ENCODE measurements around the gene NDRG2. TPM values are rescaled to one million over a fixed set of nuclear protein-coding genes. Genes with fewer than 3 reads are reported as not detected.

The NDRG2 gene
- total RNA-seq, 1 donor from 2014 or later, result 2.1 TPM

DNA sequence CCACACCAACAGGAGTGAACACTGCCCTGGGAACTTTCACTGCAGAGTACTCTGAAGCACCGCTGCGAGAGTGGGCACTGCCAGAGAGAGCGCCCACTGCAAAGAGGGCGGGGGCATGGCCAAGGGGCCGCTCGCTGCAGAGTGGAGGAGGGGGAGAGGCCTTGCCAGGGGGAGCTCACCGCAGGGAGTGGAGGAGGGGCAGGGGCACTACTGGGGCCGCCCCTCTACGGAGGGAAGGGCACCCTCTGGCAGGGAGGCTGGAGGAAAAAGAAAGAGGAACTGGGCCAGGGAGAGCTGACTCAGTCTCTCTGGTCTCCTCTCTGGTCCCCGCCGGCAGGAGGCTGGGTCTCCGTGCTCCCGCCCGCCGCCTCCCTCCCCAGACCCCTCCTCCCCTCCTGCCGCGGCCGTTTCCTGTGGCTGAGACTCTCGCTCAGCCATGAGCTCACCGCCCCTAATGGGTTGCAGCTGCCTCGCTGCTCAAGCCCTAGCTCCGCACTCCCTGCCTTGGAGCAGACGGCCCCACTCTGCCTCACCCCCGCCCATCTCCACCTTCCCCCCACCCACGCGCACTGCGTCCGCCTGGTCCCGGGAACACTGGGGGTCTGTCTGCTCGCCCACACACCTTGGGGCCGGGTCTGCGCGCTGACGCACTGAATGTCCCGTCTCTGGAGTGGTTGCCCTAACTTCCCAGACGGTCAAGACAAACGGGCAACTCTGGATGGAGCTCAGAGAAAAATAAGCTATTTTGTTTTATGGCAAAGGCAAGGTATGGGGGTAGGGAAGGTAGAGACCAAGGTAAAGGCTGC lies 46.6 kb upstream of the NDRG2 start:
- ATAC-seq (ENCODE audit: low read depth), result peak; percentile 72
- H3K27me3 Mint-ChIP-seq, result peaks cover 11% of the 10 kb centered on the region
- H3K9me3 Mint-ChIP-seq, result no peaks in the 10 kb centered on the region
- POLR2A ChIA-PET, result interaction anchor here (0.6 to 2.6 kb wide), 8 partner anchors 16 to 522 kb away, joined by 3 to 21 read pairs (median 4); partner anchors contain the start of gene TMEM253
- TF ChIP-seq, protein P1, sequence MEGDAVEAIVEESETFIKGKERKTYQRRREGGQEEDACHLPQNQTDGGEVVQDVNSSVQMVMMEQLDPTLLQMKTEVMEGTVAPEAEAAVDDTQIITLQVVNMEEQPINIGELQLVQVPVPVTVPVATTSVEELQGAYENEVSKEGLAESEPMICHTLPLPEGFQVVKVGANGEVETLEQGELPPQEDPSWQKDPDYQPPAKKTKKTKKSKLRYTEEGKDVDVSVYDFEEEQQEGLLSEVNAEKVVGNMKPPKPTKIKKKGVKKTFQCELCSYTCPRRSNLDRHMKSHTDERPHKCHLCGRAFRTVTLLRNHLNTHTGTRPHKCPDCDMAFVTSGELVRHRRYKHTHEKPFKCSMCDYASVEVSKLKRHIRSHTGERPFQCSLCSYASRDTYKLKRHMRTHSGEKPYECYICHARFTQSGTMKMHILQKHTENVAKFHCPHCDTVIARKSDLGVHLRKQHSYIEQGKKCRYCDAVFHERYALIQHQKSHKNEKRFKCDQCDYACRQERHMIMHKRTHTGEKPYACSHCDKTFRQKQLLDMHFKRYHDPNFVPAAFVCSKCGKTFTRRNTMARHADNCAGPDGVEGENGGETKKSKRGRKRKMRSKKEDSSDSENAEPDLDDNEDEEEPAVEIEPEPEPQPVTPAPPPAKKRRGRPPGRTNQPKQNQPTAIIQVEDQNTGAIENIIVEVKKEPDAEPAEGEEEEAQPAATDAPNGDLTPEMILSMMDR (IDR thresholded peaks at IDR 0.05), result no peak
- H3K36me3 Mint-ChIP-seq (ENCODE audit: low read depth), result no peaks in the 10 kb centered on the region
- peaks cover 42% of the 10 kb centered on the region for H3K4me1 Mint-ChIP-seq
- H3K4me3 Mint-ChIP-seq, result peak overlapping the region; percentile 83
- DNase-seq, result peak; percentile 63
- peak overlapping the region; percentile 41 for H3K27ac Mint-ChIP-seq
- intact Hi-C loops (cut with micrococcal nuclease), result loop anchor here (2.0 to 10.0 kb wide), 2 partner anchors 47 to 437 kb away; partner anchors contain the start of gene NDRG2
- CTCF ChIA-PET, result interaction anchor here (0.9 to 3.3 kb wide), 10 partner anchors 14 to 101 kb away, joined by 3 to 62 read pairs (median 5); partner anchors contain the start of gene TMEM253

DNA sequence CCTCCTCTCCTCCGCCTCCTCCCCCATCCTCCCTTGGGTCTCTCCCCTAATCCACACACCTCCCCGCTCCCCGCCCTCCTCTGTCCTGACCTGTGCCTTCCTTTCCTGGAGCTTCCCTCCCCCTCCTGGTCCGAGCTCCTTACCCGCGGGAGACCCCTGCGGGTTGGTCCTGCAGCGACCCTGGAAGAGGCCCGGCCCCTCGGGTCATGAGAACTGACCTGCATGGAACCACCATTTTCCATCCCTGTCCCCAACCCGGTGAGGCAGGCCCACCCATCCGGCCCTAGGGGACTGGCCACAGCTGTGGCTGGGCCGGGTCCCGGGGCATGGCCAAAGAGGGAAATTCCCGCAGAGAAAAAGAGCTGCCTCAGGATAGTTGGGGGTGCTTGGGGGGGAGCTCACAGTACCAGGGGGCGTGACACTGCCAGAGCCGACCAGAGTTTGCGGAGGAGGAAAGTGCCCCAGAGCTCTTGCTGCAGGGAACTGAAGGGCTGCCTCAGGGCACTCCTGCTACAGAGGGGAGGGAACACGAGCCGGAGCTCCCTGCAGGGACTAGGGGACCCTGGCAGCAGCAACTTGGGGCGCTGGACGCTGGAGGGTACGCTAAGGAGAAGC lies 45.9 kb upstream of the NDRG2 start:
- no peak for DNase-seq
- Mint-ChIP-seq H3K36me3 (ENCODE audit: low read depth) (no peaks in the 10 kb centered on the region), H3K9me3 (no peaks in the 10 kb centered on the region), H3K4me3 (peak overlapping the region; percentile 83), H3K27me3 (peaks cover 13% of the 10 kb centered on the region), H3K27ac (peak overlapping the region; percentile 56), H3K4me1 (peaks cover 42% of the 10 kb centered on the region)
- CTCF ChIA-PET, result interaction anchor here (0.6 to 3.3 kb wide), 10 partner anchors 15 to 58 kb away, joined by 3 to 62 read pairs (median 5); partner anchors contain the start of gene TMEM253
- intact Hi-C loops (cut with micrococcal nuclease), result loop anchor here (2.0 to 10.0 kb wide), 2 partner anchors 46 to 436 kb away; partner anchors contain the start of gene NDRG2
- TF ChIP-seq, protein P1 (IDR thresholded peaks at IDR 0.05), result no peak
- POLR2A ChIA-PET, result interaction anchor here (0.8 to 2.6 kb wide), 7 partner anchors 17 to 59 kb away, joined by 3 to 21 read pairs (median 5); partner anchors contain the start of gene TMEM253
- peak; percentile 22 for ATAC-seq (ENCODE audit: low read depth)

DNA sequence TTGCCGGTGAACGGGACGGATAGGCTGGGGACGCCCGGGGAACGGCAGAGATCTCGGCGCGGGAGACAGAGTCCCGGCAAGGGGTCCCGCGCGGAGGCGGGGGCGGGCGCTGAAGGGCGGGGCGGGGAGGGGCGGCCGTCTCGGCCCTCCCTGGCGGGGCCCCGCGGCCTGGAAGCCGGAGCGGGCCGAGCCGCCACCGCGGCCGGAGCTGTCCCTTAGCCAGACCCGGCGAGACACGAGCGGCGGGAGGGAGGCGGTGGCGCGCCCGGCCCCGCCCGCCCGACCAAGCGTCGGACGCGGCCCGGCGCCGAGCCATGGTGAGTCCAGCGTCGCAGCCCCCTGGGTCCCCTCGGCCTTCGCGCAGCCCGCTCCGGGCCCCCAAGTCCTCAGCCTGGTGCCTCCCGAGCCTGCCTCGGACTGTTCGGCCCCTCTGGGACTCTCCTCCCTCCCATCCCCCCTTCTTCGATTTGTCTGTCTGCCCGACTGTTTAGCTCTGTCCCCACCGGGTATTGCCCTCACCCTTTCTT lies 45.3 kb upstream of the NDRG2 start, which contains the start of gene ARHGEF40:
Gene ARHGEF40, plus strand, starts transcription at position 222 of the 527 bp plus-strand sequence. Its CDS starts 93 bp downstream, at position 315.
- TF ChIP-seq, protein P1 (IDR thresholded peaks at IDR 0.05), result no peak
- Mint-ChIP-seq H3K36me3 (ENCODE audit: low read depth) (no peaks in the 10 kb centered on the region), H3K4me1 (peaks cover 42% of the 10 kb centered on the region), H3K4me3 (peak within 1 kb of the TSS; percentile 83), H3K27ac (peak within 1 kb of the TSS; percentile 56), H3K27me3 (peaks cover 18% of the 10 kb centered on the region), H3K9me3 (no peaks in the 10 kb centered on the region)
- ChIA-PET POLR2A (interaction anchor here (1.0 to 2.6 kb wide), 4 partner anchors 17 to 55 kb away, joined by 5 to 21 read pairs (median 6); no protein-coding TSS in a partner anchor), CTCF (interaction anchor here (0.6 to 3.3 kb wide), 7 partner anchors 20 to 58 kb away, joined by 3 to 62 read pairs (median 13); partner anchors contain the start of gene TMEM253)
- peak; percentile 43 for DNase-seq
- intact Hi-C loops (cut with micrococcal nuclease), result loop anchor here (2.0 to 10.0 kb wide), 2 partner anchors 45 to 435 kb away; partner anchors contain the start of gene NDRG2
- ATAC-seq (ENCODE audit: low read depth), result peak; percentile 2

DNA sequence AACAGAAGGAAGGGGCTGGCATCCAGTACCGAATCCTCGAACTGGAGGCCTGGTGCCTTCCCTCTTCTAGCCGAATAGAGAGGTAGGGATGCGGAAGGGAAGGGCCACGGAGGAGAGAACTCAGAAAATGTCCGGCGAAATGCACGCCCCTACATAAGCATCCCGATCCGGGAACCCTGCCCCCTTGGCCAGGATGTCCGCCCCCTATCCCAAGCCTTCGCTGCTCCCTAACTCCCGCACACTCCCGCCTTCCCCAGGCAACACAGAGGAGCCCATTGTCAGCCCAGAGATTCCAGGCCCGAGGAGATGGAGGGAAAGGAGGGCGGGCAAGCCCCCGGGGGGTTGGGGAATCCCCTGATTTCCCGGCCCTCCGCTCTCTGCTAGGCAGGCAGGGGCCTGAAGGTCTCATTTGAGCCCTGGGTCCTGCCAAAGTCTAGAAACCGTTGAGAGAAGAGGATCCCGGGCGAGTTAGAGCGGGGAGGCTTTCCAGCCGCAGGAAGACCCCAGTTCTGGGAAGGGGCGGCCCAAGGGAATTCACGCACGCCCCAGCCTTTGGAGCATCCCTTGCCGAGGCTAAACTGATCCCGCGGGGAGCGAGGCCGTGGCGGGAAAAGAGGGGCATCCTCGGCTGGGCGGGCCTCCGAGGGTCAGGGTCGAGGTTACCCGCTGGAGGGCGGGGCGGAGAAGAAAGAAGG lies 44.7 kb upstream of the NDRG2 start:
- no peaks in the 10 kb centered on the region for H3K9me3 Mint-ChIP-seq
- TF ChIP-seq, protein P1 (IDR thresholded peaks at IDR 0.05), result no peak
- DNase-seq (no peak), ATAC-seq (ENCODE audit: low read depth) (no peak)
- ChIA-PET POLR2A (interaction anchor here (1.0 to 3.1 kb wide), 3 partner anchors 28 to 34 kb away, joined by 5 to 29 read pairs (median 21); no protein-coding TSS in a partner anchor), CTCF (interaction anchor here (1.5 to 4.7 kb wide), 10 partner anchors 20 to 55 kb away, joined by 11 to 146 read pairs (median 30); partner anchors contain the start of gene TMEM253)
- H3K4me1 Mint-ChIP-seq, result peaks cover 42% of the 10 kb centered on the region
- no peaks in the 10 kb centered on the region for H3K36me3 Mint-ChIP-seq (ENCODE audit: low read depth)
- intact Hi-C loops (cut with micrococcal nuclease), result loop anchor here (2.0 to 10.0 kb wide), 2 partner anchors 45 to 435 kb away; partner anchors contain the start of gene NDRG2
- peak overlapping the region; percentile 18 for H3K27ac Mint-ChIP-seq
- H3K4me3 Mint-ChIP-seq, result peak overlapping the region; percentile 82
- H3K27me3 Mint-ChIP-seq, result peaks cover 20% of the 10 kb centered on the region
